HG02970 (cell line): ENCODE measurements around the gene RASGRP2.

Experiments used
- ATAC-seq: cut with Tn5 transposase; IDR thresholded peaks from one replicate; pipeline ENCODE4 v1.9.1; 2021; ENCODE audit warnings: mild to moderate bottlenecking, moderate library complexity, moderate number of reproducible peaks; ENCODE audit not compliant: unreplicated experiment, low FRiP score

RASGRP2 gene

GRCh38 chr11:64722141-64723065 is 21.5 kb downstream of the RASGRP2 start:
- no peak for ATAC-seq

GRCh38 chr11:64721359-64721699 is 22.6 kb downstream of the RASGRP2 start:
- no peak for ATAC-seq

- no peak for ATAC-seq
Observed at GRCh38 chr11:64720640-64721358, 23.1 kb downstream of the RASGRP2 start.

- no peak for ATAC-seq
Observed at GRCh38 chr11:64720167-64720566, 23.8 kb downstream of the RASGRP2 start.

- ATAC-seq, result no peak
Observed at GRCh38 chr11:64719406-64719805, 24.5 kb downstream of the RASGRP2 start.

- no peak for ATAC-seq
Observed at GRCh38 chr11:64718780-64719124, 25.2 kb downstream of the RASGRP2 start.

- ATAC-seq, result no peak
Observed at GRCh38 chr11:64718084-64718779, 25.7 kb downstream of the RASGRP2 start.

- no peak for ATAC-seq
Observed at GRCh38 chr11:64717268-64717578, 26.7 kb downstream of the RASGRP2 start.

- ATAC-seq, result no peak
Observed at GRCh38 chr11:64716473-64717267, 27.3 kb downstream of the RASGRP2 start.

GRCh38 chr11:64715756-64716472 is 28.0 kb downstream of the RASGRP2 start:
- ATAC-seq, result no peak

GRCh38 chr11:64715110-64715509 is 28.8 kb downstream of the RASGRP2 start:
- no peak for ATAC-seq

- no peak for ATAC-seq
Observed at GRCh38 chr11:64714666-64715065, 29.3 kb downstream of the RASGRP2 start.

GRCh38 chr11:64713781-64714363 is 30.1 kb downstream of the RASGRP2 start:
- ATAC-seq, result no peak

GRCh38 chr11:64713016-64713707 is 30.8 kb downstream of the RASGRP2 start:
- no peak for ATAC-seq

- no peak for ATAC-seq
Observed at GRCh38 chr11:64712430-64713015, 31.4 kb downstream of the RASGRP2 start.

- ATAC-seq, result no peak
Observed at GRCh38 chr11:64711956-64712362, 32.0 kb downstream of the RASGRP2 start.

GRCh38 chr11:64711138-64711955 is 32.6 kb downstream of the RASGRP2 start:
- no peak for ATAC-seq
